ENCODE results near the gene NISCH.

The NISCH gene

DNA sequence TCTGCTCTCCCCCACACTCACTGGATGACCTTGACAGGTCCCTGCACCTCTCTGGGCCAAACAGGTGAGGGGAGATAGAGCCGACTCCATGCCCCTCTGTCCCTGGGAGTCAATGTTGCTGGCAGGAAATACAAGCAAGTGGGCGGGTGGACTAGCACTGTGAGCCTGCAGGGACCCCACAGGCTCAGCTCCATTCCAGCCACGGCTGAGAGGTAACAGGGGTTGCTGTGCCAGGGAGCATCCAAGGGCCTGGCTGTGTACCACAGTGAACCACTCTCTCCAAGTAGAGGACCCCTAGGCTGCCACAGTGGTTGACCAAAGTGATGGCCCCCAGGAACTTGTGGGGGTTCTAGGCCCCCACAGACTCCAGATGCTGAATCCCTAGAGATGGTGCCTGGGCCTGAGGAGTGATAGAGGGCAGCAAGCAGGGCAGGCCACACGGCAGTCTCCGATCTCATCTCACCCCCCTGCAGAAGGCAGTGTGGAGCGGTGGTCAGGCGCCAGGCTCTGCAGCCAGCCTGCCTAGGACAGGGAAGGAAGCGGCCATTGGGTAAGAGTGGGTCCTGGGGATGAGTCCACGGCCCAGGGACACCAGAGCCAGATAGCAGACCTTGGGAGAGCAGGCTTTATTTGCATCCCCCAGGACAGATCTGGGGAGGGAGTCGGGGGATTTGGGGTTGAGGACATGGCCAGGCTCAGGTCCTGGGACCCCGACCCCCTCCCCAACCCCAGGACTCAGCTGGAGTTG lies 4.7 kb upstream of the NISCH start:
- DNase-seq = no peak

DNA sequence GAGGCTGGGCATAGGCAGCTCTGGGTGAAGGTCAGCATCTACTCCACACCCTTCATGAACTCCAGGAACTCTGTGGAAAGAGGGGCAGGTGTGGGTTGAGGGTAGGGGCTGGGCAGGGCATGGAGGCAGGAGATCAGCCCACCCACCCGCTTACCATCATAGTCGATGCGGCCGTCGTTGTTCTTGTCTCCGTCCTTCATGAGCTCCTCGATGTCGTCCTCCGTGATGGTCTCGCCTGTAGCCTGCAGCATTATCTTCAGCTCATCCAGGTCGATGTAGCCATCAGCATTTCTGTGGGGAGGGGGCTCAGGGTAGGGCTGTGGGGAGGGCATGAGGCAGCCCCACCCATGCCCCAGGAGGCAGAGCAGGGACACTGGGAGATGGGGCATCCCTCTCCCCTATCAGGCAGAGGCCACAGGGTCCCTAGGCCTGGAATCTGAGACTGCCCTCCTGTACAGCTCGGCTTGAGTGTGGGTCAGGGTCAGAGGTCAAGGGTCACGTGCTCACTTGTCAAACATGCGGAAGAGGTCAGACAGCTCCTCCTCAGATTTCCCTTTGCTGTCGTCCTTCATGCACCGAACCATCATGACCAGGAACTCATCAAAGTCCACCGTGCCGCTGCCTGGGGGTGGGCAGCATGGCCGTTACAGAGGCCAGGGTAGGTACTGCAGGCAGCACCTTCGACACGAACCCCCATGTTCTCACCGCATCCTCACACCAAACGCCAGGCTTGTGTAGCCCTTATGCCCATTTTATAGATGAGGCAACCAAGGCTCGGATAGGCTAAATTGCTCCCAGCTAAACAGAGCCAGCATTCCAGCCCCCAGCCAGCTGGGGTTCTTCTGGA lies 3.9 kb upstream of the NISCH start:
- DNase-seq = no peak

DNA sequence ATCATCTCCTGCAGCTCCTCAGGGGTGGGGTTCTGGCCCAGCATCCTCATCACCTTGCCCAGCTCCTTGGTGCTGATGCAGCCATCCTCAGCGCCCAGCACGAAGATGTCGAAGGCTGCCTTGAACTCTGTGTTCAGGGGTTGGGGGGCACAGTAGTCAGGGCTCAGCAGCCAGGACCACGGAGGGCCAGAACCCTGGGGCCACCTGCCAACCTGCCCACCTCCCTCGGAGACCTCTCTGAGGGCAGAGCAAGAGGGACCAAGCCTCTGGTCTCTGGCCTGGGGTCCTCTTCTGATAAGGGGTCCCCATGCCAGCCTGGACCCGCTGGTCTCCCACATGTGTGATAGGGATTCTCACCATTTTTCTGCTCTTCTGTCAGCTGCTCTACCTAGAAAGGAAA lies 3.3 kb upstream of the NISCH start:
- no peak for DNase-seq

DNA sequence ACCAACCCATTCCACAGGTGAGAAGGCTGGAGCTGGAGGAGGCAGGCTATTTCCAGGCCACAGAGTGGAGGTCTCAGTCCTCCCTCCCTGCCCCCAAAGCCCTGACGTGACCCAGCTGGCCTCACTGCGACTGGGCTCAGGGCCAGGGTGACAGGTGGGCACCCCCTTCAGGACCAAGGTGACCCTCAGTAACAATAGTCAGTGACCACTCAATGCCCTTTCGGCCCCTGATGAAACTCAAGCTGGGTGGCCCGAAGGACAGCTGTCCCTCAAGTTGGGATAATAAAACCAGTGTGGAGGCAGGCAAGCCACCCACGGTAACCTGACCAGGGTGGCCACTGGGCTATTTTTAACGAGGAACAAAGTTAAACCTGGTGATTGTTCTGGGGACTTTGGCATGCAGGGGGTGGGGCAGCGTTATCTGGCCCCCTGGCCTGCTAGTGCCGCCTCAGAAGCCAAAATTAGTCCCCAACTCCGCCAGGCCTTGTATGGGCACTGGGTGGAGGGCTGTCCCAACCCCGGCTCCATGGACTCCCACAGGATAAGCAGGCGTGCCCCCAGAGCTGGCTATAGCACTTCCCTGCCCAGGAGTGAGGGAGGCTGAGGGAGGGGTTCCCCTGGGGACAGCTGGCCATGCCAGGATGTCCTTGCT lies 2.7 kb upstream of the NISCH start:
- no peak for DNase-seq

DNA sequence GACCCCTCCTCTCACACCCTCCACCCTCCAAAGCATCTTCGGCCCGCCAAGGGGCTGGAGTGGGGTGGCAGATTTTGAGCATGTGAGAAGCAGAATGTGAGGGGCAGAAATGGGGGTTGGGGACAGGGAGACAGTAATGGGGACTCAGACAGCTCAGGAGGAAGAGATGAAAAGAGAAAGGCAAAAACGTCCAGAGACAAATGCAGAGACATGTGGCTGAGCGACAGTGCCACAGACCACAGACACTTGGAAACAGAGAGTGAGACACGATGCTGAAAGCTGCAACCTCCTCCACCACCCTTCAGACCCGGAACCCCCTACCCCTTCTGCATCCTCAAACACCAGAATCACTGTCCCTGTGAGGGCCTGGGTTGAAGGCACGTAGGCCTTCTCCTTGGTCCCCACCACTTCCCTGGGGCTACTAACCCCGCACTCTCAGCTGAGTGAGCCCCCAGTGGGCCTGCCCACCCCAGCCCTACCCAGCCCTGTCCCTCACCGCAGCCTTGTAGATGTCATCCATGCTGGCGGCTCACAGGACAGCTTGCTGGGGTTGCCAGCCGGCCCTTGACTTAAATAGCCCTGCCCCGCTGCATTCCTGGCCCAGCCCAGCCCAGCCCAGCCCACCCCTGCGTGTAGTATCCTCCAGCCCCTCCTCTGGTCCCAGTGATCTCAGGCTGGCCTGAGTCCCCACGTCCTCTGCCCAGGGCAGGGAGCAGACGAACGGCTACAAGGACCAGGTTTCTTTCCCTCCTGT lies 1.7 kb upstream of the NISCH start, which contains the start of gene TNNC1:
TNNC1 (minus strand) TSS at position 546 of the 754 bp plus-strand sequence; CDS start at position 520, 26 bp downstream.
- DNase-seq = no peak

DNA sequence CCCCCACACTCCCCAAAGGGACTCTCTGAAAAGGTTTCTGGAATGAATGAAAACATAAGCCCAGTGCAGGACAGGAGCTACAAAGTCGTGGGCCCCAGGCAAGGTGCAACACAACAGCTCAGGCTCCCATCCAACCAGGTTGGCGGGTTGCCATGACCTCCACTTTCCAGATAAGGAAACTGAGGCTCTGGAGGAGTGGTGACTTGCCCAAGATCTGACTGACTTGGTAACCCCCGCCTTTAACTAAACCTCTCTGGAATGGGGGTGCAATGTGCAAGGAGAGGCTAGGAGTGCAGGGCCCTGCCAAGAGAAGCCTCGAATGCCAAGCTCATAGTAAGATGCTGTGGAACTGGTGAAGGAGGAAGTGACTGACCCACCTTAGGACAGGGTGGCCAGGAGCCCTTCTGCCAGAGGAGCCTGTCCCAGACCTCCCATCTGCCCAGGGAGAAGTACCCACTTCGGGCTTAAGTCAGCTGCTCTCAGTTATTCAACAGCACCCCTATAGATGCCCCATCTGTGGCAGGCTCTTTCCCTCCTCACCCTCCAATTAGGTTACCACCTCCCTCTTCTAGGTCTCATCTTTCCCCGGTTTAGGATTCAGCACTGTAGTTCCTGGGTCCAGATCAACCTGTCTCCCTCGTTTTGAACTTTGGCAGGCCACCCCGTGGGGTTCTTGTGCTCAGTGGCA lies 1.0 kb upstream of the NISCH start:
- DNase-seq = no peak

DNA sequence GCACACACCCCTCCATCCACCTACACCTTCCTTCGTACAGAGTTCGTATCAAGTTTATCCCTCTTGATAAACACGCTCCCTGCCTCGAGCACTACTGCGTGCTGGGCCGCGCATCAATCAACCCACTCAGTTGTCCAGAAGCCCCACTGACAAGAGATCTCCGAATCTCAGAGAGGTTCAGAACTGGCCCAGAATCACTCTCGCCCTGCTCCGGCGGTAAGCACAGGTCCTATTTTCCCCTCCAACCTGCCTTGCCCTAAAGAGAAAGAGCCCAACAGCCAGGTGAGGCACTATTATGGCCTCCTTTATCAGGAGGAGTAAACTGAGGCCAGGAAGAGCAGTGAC lies 494 bp upstream of the NISCH start:
- DNase-seq = no peak

DNA sequence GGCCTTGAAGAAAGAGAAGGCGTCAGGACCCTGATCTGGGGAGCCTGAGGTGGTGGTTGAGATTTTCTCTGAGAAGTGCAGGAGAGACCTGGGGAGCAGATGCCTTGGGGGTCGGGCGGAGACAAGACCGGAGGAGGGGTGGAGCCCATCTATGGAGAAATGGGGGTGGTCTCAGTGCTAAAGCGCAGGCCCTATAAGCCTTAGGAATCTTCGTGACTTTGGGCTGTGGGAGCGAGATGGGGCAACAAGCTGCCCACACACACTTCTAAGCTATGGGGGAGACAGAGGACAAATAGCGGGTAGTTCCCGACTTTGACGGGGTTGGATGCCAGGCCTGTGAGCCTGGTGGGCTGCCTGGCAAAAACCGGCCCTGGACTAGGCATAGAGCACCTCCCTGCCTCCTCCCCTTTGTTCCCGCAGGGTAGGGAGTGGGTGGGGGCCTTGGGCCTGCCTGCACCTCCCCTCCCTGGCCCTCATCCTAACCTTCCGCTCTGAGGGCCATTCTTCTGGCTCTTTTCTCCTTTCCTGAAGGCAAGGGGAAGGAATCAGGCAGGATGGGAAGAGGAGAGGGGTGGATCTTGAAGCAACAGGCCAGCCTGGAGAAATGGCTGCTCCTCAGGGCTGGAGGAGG lies 880 bp downstream of the NISCH start:
- no peak for DNase-seq

DNA sequence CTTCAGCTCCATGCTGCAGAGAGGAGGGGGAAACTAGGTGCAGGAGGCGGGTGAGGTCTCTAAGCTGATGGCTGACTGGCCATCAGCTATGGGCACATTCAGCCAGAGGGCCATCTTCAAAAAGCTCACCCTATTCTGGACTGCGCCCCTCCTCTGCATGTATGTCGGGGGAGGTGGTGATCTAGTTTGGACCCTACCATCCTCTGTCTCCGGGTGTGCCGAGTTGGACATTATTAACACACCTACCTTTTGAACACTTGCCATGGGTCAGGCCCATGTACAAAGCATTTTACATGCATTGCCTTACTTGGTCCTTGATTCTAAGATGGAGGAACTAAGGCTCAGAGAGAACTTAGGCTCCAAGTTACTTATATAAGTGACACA lies 1.4 kb downstream of the NISCH start:
- DNase-seq = no peak

DNA sequence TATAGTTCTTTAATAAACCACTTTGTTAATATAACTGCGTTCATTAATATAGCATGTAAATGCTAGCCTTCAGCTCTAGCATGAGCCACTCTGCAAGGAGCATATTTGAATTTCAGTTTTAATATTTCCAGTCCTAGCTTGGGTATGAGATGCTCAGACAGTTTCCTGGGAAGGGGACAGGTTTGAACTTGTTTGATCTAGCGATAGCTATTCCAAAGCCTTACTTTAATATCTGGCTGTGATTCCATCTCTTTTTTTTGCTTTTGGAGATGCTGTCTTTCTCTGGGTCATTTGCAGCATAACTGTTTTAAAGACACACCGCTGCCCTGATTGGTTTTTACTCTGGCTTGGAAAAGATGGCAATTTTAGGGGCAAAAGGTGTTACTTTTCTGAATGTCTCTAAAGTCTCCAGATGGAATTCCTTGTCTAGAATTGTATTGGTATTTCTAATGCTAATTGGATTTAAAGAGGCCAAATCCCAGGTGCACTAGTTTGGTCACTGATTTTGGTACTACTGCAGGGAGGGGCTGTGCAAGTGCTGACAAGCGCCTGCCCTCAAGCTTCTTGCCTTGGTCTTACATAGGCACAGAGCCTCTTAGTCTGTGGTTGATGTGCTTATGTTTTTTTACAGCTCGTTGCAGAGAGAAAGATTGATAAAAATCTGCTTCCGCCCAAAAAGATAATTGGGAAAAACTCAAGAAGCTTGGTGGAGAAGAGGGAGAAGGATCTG lies 2.8 kb downstream of the NISCH start:
- no peak for DNase-seq

DNA sequence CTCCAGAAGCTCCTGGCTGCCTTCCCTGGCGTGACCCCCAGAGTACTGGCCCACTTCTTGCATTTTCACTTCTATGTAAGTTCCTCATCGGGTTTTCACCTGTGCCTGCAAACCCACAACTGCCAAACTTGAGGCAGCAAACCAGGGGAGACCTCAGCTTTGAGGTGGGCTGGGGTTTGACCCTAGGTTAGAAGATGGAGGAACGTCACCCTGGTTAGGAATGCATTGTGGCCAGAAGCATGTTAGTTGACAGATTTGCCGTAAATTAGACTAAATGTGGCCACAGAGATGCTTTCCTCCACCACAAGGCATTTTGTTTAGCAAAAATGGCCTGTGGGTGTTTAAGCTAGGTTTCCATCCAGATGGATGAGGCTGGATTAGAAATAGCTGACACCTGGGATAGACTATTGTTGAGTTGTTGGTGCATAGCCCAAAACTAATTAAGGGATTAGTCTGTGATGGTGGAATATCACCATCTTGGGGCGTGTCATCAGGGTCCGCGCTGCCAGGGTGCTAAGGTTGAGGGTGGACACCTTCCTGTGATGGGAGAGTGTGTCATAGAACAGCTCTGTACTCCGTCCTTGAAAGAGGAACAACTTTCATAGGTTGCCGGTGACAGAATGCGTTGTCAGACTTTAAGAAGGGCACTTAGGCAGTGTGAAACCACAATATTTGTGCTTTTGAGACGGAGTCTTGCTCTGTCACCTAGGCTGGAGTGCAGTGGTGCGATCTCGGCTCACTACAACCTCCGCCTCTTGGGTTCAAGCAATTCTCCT lies 3.6 kb downstream of the NISCH start:
- no peak for DNase-seq

DNA sequence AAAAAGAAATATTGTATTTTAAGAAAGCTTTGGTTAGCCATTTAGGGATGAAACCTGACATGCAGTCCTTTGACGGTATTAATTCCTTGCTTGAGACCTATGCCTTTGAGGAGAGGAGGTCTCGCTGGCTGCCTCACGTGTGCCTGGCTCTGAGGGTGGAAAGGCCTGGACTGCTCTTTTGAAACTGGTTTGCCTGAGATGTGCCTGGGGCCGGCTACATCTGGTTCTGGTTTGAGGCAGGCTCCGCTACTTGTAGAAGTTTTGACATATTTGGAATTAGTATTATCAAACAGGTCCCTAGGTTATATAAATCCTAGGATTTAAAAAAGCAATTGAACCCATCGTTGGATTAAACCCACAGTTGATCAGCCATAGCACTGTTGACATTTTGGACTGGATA lies 6.5 kb downstream of the NISCH start:
- DNase-seq = no peak

DNA sequence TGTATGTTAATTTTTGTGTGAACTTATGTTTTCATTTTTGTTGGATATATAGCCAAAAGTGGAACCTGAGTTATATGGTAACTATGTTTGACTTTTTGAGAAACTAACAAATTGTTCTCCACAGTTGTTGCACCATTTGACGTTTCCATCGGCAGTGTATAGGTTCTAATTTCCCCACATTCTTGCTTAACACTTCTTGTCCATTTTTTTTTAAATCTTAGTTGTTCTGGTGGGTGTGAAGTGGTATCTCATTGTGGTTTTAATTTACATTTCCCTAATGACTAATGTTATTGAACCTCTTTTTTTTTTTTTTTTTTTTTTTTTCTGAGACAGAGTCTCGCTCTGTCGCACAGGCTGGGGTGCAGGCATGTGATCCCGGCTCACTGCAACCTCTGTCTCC lies 8.0 kb downstream of the NISCH start:
- DNase-seq = no peak

DNA sequence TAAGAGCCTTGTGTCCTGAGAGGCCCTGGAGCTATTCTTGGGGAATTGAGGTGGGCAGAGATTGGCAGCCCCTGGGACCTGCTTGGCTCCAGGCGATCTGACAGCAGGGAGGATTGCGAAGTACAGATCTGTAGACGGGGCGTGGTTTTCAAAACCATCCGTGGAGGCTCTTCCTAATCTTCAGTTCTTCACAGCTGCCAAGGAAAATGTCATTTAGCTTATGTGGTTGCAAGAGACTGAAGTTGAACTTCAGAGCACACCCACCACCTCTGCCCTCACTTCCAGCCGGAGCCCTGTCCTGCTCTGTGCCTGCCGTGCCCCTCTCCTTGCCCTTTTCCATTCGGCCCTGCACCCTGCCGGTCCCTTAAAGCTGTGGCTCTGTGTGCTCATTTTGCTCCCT lies 12.9 kb downstream of the NISCH start:
- peak; percentile 28 for DNase-seq

DNA sequence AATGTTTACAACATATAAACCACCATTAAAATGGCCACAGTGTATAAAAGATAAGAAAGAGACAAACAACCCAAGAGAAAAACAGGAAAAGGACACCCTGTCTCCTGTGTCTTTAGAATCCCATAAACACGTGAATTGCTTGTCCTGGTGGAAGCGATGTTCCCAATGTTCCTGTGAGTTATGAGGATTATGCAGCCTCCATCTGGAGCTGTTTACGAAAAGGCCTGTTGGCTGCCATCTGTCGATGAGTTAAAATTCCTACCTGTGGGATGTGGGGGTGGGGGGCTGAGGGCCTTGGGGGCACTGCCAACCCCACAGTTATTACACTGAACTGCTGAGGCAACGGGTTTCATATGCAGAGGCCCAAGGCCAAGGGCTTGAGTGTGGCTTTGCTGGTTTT lies 13.6 kb downstream of the NISCH start:
- peak; percentile 76 for DNase-seq

DNA sequence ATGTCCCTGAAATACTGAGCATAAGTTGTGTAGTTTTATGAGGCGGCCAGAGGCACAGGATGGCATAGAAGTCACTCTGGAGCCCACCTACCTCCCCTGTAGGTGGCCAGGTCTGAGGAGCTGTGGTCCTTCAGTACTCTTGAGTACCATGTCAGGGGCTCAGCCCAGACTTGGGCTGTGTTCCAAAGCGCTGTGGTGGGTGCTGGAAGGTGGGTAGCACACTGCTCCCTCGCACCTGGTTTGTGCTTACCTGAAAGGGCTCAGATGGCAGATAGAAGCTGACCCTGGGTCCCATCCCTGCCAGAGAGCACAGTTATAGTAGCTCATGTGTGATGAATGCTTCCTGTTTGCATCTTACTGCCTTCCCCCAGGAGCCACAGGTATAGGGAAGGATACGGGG lies 15.5 kb downstream of the NISCH start:
- no peak for DNase-seq

DNA sequence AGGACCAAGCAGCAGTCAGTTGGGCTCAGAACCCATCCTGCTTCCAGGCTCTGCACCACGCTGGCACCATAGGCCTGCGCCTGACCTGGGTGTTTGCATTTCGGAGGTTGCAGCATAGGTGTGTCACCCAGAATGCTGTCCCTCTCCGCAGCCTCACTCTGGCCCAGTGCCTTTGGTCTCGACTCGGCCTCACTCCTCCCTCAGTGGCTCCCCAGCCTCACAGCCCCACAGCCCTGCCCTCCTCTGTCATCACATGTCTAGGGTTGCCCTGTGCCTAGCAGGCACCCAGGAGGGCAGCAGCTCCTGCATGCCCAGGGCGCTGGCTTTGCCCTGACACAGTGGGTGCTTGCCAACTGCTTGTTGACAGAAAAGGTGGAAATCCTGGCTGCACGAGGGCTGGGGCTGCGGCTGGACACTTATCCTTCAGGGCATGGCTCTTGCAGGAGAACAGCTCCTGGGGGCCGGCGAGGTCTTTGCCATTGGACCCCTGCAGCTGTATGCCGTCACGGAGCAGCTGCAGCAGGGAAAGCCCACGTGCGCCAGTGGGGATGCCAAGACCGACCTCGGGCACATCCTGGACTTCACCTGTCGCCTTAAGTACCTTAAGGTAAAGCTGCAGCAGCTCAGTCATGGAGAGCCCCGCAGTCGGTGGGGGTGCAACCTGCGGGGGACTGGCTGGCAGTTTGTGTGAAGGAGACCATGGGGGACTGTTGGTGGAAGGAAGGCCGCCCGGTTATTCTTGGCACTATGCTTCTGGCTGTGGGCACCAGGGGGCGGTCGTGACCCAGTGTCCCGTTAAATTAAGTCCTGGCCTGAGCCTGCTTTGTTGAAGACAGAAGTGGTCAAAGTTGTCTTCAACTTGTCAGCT lies 16.2 kb downstream of the NISCH start:
- DNase-seq = no peak

DNA sequence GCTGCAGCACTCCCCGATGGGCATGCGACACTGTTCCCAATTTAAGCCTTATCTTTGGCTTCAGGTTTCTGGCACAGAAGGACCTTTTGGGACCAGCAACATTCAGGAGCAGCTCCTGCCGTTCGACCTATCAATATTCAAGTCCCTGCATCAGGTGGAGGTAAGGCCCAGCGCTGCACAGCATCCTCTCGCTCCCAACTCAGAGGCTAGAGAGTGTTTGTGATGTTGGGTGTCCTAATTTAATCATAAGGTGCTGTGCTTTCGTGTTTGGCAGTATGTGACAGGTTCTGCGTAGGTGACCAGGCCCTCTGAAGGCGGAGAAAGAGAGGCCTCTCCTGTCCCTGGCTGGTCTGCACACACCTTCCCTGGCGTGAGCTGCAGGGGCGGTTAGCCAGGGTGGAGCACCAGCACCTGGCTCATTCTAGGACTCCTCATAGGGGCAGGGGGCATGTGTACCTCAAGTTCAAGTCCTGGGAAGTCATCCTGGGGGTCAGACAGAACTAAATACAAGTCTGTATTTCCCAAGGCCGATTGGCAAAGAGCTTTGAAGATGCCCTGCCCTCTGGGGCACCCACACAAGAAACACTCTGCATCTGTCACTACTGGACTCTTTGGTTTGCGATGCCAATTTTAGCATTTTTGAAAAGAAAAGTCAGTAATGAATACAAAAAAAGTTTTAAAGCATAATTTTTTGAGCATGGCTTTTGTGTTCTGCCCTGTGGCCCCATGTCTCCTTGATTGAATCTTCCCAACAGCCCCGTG lies 17.0 kb downstream of the NISCH start:
- no peak for DNase-seq

DNA sequence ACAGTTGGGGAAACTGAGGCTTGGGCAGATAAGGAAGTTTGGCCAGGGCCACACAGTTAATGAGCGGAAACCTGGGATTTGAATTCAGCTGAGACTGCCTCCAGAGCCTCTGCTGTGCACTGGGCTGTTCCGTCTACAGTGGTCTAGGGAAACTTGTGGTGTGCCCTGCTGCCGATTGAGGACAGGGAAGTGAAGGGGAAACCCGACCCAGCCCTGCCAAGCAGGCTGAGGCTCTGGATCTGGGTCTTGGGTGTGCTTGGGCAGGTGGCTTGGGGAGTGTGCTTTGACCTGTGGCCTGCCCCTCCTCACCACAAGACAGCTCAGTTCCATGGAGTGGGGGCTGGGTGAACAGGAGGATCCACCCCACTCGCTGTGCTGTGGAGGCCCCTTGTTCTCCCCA lies 17.6 kb downstream of the NISCH start:
- no peak for DNase-seq
